Subcutaneous preadipocyte (primary cell): ENCODE data around the gene TMEM207. TPM values are rescaled to one million over a fixed set of nuclear protein-coding genes. Genes with fewer than 3 reads are reported as not detected.

ENCODE experiments used
- total RNA-seq: library from RNA; depleted of rRNA; stranded (reverse); fragments of >200 nt; gene quantifications from 2 replicates; pipeline ENCODE4 v1.2.3, GENCODE V29; 2012

Gene TMEM207
- total RNA-seq: not detected in 2 replicates

GRCh38 chr3:190449801-190450200 lies at the start of gene TMEM207:
Gene TMEM207, minus strand, starts transcription at chr3:190449901. Its CDS starts 92 bp downstream, at chr3:190449809.

GRCh38 chr3:190387578-190388213 lies 62.0 kb downstream of the TMEM207 start, which contains the start of gene CLDN16:
Gene CLDN16, plus strand, starts transcription at chr3:190388163. Its CDS starts 167 bp downstream, at chr3:190388330.

Other genes with a start within 250 kb of the TMEM207 start
- 0.20 TPM in 1 of 2 replicates, not detected in the other for gene CLDN1, start 127.5 kb downstream of the TMEM207 start, total RNA-seq
- not detected in 2 replicates for gene CLDN16, start 61.7 kb downstream of the TMEM207 start, total RNA-seq
- gene IL1RAP, start 64.2 kb upstream of the TMEM207 start, total RNA-seq: 8.5 and 12.3 TPM in 2 replicates